RPMI7951 (cell line): Measurements from ENCODE around the gene NRXN2. TPM values are rescaled to one million over a fixed set of nuclear protein-coding genes. Genes with fewer than 3 reads are reported as not detected.

Experiments
- DNase-seq: peaks from one replicate; pipeline ENCODE4 v3.0.0-alpha.2; 2012; ENCODE audit warnings: low read depth
- total RNA-seq: library from RNA; depleted of rRNA; stranded (reverse); fragments of >200 nt; shearing (Covaris generic); gene quantifications from 2 replicates; pipeline ENCODE4 v1.2.3, GENCODE V29; 2014

Gene NRXN2
- total RNA-seq, 1 experiment from 2014 or later, result 0.36 TPM

DNA sequence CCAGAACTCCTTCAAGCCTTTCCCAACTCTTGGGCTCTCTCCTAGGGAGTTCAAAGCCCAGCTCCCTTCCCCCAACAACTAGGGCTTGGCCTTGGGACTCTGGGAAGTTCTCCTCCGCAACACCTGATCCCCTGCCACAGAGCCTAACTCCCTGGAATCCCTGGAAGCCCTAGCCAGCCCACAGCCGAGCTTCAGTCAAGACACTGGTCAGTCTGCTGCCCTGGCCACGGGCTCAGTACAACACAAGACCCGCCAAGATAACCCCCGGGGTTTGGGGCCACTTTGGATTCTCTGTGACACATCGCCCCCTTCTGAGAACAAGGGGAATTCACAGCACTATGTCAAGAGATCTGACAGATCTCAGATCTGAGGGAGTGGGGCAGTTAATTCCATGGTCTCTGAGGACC, 73.7 kb downstream of the NRXN2 start:
- DNase-seq, result no peak

DNA sequence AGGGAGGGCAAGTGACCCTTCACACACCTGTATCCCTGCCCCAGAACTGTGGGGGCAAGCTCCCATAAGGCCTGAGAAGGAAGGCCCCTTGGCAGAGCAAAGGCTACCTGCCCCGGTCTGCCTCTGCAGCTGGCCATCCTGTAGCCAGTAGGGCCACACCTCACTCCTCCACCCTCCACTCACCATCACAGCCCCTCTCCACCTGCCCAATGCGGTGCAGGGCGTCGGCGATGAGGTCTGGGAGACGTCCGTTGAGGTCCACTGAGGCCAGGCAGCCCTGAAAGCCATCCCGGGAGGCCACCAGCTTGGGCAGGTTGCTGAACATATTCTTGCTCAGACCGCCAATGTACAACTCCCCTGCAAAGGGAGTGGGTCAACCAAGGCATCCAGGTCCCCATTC, 74.4 kb downstream of the NRXN2 start:
- no peak for DNase-seq

DNA sequence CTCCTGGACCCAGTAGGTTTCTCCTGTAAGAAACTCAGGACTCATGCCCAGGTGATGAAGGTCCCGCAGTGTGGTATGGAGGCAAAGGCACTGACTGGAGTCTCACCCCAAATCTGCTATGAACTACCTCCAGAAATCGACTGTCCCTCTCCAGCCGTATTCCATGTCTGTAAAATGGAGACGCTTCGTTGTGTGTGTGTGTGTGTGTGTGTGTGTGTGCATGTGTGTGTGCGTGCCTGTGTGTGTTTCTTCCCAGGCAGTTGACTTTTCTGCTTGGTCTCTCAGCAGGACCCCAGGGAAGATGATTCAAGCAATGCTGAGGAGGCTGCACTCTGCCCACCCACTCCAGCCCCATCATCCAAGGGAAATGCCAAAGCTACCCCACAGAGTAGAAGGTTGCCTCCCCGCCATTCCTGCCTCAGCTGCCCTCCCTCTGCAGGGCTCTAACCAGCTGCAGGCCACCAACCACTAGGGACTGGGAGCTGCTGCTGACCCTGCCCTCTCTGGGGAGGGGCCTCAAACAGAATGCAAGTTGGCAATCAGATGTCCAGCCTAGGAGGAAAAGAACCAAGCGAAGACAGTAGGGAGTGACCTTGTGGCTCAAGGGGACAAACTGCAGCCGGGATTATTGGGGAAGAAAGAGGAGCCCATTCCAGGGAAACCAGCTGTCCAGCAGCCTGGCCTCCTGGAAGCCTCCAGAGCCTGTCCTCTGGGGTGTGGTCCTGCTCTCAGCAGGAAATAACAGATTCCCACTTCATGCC, 75.8 kb downstream of the NRXN2 start:
- no peak for DNase-seq

DNA sequence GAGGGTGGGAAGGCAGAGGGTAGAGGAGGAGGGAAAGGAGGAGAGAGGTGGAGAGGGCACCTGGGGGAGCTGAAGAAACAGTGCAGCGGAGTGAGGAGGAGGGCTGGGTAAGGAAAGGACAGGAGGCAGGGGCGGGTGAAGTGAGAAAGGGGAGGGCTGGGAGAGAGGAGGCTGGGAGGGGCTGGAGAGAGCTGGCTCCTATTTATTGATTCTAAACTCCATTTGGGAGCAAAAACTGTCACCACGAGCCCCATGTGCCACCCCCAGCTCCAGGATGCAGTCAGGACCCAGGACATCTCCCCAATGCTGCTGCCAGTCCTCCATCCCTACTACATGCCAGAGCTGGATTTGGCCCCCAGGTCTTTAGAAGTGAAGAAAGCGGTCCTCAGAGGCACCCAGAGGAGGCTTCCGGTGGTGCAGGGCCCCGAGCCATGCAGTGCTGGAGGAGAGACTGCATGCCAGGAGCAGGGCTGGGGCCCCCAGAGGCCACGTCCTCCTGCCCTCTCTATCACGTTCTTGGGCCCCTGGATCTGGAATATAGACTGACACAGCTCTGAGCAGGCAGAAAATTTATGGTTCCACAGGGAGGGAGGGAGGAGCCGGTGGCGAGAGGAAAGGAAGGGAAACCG, 78.2 kb downstream of the NRXN2 start:
- DNase-seq, result no peak

DNA sequence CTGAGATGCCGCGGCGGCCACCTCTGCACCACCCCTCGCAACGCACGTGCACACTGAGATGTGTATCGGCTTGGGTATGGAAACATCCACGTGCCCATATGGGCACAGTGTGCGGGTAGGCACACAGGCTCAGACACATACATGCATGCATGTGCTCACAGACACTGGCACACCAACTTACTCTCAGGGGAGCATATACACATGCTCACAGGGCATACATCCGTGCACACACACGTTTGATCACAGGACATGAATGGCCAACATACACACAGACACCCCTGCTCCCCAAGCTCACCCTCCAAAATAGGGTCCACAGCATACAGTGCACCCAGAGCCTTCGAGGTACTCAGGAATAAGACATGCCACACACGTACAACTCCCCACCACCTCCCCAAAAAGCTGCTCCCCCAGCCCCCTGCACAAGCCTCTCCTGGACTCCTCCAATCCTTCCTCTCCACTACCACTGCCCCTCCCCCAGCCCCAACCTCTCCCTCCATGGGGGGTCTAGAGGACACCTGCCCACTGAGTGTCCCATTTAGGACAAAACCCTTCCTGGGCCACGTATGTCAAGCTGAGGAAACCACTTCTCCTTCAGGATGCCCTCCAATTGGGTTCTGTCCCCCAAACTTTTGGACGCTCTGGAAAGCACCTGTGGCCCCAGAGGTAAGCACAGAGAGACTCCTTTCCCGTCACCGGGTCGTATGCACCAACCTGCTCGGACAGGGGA, 78.9 kb downstream of the NRXN2 start:
- no peak for DNase-seq

DNA sequence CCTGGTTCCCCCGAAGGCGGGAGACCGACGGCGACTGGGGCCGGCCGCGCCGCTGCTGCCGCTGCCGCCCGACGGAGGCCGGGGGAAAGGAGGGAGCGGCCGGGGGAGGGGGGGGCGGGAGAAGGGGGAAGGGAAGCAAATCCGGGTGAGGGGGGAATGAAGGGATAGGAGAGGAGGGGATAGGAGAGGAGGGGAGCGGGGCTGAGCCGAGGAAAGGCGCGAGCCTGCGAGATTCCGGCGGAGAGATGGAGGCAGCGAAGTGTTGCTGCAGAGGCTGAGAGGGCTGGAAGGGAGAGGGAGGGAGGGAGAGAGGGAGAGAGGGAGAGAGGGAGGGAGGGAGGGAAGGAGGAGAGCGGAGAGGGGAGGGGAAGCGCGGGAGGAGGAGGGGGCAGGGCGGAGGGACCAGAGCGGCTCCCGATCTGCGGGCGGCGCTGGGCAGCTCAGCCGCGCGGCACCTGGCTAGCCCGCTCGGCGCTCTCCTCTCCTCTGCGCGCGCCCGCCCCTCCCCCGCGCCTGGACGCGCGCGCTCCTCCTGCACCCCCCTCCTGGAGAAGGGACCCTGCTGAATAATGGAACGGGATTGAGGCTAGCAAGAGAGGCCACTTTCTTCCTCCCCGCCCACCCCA, 79.6 kb downstream of the NRXN2 start:
- DNase-seq, result no peak

DNA sequence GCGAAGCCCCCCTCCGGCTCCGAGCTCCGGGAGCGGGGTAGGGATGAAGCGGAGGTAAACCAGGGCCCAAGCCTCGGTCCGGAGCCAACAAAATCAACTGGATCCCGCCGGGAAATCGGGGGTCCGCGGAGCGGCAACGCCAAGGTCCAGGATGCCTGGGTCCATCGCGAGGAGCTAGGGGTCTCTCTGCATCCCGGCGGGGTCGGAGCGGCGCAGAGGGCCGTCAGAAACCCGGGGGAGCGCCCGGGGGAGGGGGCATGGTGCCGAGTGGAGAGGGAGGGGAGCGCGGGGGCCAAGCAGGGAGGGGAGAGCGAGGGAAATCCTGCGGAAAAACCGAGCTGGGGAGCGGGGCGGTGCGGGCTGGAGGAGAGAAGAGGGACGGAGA, 80.1 kb downstream of the NRXN2 start:
- DNase-seq, result no peak

DNA sequence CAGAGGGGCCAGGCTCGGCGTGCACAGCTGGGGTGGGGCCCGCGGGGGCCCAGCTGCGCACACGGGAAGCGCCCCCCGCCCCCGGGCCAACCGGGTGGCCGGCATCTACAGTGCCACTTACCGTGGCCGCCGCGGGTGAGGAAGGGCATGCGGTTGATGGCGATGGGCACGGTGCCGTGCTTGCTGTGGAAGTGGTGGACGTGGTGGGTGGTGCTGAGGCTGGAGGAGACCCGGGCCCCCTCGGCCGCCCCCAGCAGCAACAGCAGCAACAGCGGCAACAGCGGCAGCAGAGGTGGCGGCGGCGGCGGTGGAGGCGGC, 80.6 kb downstream of the NRXN2 start:
- DNase-seq, result no peak

DNA sequence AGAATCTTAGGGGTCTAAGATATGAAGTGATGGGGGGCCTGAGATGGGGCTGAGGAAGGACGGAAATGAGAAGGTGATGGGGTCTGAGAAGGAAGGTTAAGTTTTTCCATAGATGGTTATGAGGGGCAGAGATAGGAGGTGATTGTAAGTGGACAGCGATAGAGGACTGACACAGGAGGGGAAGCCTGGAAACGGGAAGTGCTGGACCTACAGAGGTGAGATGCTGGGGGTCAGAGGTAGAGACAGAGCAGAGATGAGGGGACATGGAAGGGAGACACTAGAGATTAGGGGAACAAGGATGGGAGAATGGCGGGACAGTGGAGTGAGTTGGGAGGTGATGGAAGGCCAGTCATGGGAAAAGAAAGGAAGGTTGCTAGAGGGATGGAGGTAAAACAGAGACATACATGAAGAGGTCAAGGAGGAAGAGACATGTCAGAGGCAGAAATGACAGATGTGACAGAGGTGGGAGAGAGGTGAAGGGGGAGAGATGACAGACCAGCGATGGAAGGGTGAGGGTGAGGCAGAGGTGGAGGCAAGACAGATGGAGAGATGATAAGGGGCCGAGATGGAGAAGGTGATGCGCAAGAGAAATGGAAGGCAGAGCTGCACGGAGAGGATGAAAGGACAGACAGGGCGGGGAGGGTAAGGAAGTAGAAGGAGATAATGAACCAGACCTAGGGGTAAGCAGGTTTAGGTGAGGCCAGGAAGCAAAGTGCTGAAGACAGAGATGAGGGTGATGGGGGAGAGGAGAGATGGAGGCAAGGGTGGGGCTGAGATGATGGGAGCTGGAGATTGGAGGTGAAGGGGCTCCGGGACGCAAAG, 81.2 kb downstream of the NRXN2 start:
- DNase-seq, result no peak

DNA sequence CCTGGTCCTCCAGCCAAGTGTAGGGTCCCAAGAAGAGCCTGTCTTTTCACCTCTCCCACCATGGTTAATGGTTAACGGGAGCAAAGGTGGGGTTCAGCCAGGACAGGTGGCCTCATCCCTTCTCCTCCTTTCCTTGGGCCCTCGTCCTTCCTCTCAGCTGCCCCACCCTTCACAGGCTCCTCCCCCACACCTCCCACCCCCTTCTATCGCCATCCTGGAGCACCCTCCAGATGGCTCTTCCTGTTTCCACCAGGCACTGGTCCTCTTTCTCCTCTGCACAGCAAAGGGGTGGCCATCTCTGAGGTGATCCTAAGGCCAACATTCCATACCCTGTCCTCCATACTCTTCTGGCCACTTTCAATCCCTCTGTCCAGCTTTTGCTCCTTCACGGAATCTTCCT, 83.1 kb downstream of the NRXN2 start:
- DNase-seq, result no peak

DNA sequence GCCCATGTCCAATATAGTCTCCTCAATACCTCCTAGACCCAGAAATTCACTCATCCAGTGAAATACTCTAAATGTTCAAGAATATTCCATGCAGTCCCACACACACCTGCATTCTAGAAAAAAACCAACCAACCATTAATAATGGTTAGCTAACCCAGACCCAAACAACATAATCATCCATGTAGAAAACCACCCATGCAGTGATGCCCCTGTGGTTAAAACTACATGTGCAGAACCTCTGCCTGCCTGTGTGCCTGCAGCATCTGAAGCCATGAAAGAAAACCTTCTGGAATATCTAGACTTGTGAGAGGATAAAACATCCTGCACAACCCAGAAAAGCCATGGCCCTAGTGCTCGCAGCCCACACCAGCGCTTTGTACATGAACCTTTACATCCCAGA, 84.2 kb downstream of the NRXN2 start:
- no peak for DNase-seq

DNA sequence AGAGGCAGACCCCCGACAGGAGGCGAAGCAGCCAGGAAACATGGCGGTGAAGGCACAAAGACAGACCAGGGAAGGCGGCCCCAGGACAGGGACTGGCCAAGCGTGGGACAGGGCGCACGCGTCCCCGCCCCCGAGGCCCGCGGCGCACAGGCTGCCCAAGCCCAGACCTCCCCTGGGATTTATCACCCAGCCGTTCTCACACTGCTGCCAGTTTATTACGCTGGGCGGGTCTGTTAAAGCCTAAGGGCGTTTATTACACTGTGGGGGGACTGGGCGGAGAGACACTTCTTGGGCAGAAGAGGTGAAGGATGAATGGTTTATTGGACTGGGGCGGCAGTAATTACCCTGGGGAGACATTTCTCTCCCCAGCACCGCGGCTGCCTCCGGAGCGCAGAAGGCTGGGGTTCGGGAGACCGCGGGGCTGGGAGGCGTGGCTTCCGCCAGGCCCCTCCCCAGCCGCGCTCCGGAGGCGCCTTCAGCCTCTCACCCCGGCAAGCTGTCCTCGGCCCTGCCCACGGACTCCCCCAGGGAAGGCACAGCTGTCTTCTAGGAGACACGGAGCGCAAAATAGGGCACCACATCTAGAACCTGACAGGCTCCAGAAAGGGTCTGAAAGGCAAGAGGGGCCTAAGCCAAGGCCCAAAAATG, 84.9 kb downstream of the NRXN2 start:
- peak; percentile 13 for DNase-seq

DNA sequence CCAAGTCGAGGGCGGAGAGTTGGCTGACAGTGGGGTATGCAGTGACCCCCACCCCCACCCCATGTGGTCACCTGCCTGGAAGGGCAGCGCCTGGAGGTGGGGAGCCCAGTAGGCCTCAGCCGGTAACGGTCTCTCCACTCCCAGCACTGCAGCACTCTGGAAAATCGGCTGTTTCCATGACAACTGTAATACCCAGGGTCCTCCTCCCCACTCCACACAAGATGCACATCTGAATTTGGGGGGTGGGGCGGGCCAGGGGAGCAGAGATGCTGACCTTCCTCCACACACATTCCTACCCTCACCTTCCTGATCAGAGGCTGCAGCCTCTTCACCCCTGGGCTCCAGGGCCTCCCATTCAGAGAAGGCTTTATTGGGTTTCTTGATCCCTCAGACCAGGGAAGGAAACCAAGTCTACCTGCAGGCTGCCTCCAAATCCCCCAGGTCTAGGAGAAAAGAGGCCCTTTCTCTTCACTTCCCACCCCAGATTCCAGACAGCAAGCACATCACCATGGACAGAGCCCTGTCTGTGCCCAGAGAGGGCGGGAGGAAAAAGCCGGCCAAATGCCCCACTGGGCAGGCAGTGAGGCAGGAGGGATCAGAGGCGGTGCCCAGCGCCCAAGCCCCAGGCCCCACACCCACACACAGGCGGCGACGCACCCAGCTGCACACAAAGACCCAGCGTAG, 85.5 kb downstream of the NRXN2 start:
- DNase-seq, result no peak

DNA sequence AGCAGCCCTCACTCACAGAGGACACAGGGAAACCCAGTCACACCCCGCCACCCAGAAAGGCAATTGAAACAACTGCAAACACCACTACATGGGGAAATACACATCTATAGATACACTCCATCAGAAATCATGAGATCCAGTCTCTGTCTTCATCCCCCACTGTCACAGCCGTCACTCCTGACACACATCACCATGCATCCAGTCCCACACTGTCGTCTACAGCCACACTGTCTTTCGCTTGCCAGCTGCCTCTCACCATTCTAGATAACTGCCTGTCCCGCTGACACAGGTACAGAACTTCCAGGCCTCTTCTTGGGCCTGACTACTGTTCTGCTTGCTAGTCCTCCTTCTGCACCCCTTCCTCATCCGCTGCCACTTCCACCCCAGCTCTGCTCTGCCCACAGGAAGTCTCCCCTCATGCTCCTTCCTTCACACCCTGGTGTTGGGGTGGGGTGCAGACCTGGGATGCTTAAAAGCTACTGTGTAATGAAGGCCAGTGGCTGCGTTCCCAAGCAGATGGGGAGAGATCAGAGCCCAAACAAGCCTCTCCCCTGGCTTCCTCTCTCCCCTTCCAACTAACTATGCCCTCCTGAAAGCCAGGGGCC, 89.3 kb downstream of the NRXN2 start:
- no peak for DNase-seq

DNA sequence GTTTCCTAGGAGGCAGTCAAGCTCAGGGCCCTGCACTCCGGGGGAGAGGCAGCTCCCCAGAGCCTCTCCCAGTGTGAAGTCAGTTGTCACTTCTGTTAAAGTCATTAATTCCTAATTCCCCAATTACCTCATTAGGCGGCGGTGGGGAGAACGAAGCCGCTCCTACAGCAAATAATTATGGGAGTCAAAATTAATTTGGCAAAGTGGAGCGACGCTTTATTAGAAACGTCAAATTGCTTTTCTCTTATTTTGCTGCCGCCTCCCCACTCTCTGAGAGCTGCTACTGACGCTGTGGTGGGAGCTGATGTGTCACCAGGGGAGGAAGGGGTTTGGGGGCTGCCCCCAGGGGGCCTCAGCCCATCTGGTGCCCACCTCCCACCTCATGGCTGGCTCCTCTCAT, 90.3 kb downstream of the NRXN2 start:
- DNase-seq, result no peak

DNA sequence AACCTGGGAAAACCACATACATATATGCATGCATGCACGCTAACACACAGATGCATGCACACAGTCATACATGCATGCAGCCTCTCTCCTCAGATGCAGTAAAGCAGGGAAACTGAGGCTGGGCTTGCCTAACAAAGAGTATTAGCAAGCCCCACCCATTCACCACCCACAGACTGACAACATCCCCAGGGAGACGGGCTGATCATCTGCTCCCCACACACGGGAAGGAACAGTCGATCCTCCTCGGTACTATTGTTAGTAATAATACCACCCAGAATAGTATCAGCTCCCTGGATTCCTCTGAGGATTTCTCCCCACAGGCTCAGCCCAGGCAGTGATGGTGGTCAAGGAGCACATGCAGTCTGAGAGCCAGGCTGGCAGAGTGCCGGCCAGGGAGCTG, 90.8 kb downstream of the NRXN2 start:
- DNase-seq, result no peak

DNA sequence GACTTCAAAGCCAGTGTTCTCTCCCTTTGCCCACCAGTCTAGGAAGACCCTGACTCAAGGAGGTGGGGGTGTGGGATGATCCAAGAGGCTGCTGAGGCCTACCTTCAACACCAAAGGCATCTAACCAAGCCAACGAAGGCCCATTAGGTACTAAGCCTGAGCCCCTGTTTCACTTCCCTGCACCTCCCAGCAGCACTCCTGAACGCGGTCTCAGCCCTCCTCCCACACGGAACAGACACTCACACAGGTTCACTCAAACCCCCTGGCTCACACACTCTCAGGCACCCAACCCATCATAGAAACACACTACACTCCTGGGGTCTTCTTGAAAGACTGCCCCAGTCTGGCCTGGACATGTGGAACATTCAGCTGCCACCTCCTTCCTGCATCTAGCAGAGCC, 91.3 kb downstream of the NRXN2 start:
- DNase-seq, result no peak

DNA sequence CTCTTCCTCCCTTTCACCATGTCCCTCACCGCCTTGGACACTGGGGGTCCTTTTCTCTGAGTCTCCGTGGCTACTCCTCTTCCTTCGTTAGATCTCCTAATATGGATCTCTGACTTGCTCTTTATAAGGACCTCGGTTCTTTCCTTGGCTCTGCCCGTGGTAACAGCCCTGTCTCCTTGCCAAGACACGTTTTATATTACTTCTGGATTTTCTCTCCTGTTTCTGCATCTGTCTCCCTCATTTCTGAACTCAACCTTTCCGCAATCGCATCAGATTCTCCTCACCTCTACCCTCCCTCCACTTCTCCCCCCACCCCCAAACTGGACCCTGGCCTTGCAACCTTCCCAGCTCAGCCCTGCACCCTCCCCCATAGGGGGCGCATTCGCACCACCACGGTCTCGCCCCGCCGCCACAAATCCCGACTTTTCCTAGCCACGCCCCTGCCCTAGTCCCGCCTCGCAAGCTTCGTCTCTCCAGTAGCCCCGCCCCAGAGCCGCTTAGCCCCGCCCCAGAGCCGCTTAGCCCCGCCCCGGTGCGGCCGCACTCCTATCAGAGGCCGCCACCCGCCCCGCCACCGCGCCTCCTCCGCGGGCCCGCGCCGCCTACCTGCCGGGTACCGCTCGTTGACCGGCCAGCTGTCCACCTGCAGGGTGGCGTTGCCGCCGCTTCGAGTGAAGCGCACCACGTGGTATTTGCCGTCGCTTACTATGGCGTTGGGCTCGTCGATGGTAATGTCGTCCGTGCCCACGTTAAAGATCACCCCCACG, 93.0 kb downstream of the NRXN2 start:
- no peak for DNase-seq

DNA sequence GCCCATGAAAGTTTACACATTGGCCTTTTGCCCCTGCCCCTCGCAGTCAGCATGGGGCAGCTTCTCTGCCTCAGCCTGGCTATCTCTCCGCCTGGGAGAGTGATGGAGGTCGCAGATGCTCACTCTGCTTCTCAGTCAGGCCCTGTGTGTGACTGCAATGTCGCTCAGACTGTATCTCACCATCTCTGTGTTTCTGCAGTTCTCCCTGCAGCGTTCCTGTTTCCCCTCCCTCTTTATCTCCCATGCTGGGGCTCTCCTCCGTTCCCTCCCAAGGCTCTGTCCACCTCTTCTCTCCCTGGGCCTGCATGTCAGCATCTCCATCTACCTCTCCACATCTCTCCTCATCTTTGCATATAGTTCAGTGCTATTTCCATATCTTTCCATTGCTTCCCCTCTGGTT, 93.9 kb downstream of the NRXN2 start:
- DNase-seq, result no peak

DNA sequence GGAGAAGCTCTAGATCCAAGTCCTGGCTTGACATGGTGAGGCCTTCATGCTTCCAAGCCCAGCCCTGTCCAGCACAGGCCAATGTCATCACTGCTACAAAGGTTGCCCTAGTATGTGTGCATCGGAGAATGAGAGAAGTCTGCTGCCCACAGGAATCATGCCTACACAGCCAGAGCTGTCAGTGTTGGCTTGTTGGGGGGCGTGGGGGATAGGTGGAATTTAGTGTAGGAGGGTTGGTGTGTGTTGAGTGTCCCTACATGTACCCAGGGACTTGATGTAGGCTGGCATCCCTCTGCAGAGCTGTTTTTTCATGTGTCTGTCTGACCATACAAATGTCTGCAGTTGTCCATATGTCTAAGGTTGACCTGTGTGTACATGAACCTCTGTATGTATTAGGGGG, 94.4 kb downstream of the NRXN2 start:
- no peak for DNase-seq
